Measurements from ENCODE around the gene SLC39A7. TPM values are rescaled to one million over a fixed set of nuclear protein-coding genes. Genes with fewer than 3 reads are reported as not detected.
"Not testable (repeated sequence)": the region's sequence is repeated elsewhere in the genome, so short reads cannot be mapped to it uniquely, and the experiment has no call there.

Gene SLC39A7
- total and polyA plus RNA-seq, 11 donors, result 39.9 to 197 (median 55.3) TPM

DNA sequence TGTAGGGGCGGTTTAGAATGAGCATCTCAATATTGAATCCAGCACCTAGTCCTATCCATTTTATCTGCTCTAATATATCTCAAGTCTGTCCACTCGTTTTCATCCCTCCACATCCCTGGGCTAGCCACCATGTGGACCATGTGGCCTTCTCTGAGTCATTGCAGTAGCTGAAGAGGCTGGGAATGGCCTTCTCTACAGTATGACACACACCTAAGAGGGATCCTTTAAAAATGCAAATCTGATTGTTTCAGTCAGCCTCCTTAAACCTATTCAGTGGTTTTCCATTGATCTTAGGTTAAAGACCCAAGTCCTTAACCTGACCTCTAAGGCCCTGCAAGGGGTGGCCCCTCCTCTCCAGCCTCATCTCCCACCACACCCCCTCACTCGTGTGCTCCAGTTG is 17.0 kb downstream of the SLC39A7 start:
- Histone ChIP-seq H3K9me3 (no peaks in the 10 kb centered on the region), H3K27me3 (peaks cover 0 to 11% (median 0%) of the 10 kb centered on the region in 9 donors), H3K36me3 (no peaks in the 10 kb centered on the region), H3K4me1 (peaks cover 0 to 16% (median 10%) of the 10 kb centered on the region in 12 donors), H3K27ac (no peak overlapping the region), H3K4me3 (no peak overlapping the region)
- TF ChIP-seq, protein P1, sequence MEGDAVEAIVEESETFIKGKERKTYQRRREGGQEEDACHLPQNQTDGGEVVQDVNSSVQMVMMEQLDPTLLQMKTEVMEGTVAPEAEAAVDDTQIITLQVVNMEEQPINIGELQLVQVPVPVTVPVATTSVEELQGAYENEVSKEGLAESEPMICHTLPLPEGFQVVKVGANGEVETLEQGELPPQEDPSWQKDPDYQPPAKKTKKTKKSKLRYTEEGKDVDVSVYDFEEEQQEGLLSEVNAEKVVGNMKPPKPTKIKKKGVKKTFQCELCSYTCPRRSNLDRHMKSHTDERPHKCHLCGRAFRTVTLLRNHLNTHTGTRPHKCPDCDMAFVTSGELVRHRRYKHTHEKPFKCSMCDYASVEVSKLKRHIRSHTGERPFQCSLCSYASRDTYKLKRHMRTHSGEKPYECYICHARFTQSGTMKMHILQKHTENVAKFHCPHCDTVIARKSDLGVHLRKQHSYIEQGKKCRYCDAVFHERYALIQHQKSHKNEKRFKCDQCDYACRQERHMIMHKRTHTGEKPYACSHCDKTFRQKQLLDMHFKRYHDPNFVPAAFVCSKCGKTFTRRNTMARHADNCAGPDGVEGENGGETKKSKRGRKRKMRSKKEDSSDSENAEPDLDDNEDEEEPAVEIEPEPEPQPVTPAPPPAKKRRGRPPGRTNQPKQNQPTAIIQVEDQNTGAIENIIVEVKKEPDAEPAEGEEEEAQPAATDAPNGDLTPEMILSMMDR (IDR thresholded peaks at IDR 0.05), result no peak
- intact Hi-C loops (cut with DNase I), result no loop called here
- DNase-seq (no peak), ATAC-seq (no peak)
- 59 to 68% (median 63%) methylated on average over 3 of the region's 3 CpGs for WGBS, 4 donors

- H3K4me3 ChIP-seq; H3K9me3 ChIP-seq; H3K4me1 ChIP-seq; H3K27ac ChIP-seq; DNase-seq; H3K36me3 ChIP-seq; ATAC-seq; intact Hi-C loops (cut with DNase I): not testable (repeated sequence)
- 32 to 44% (median 41%) methylated on average over 14 of the region's 14 CpGs for WGBS, 4 donors
- peaks cover 0 to 34% (median 11%) of the 10 kb centered on the region in 9 donors for H3K27me3 ChIP-seq
Observed at GRCh38 chr6:33226503-33227120, 25.9 kb downstream of the SLC39A7 start.

GRCh38 chr6:33235221-33235634 is 34.6 kb downstream of the SLC39A7 start:
- no peak for DNase-seq
- 10 to 18% (median 15%) methylated on average over 6 of the region's 6 CpGs for WGBS, 4 donors
- no peaks in the 10 kb centered on the region for H3K9me3 ChIP-seq
- no peak overlapping the region for H3K4me3 ChIP-seq
- no peaks in the 10 kb centered on the region for H3K4me1 ChIP-seq
- ATAC-seq, result no peak
- peaks cover 0 to 36% (median 6%) of the 10 kb centered on the region in 9 donors for H3K27me3 ChIP-seq
- H3K27ac ChIP-seq, result no peak overlapping the region
- intact Hi-C loops (cut with DNase I), result loop anchor here in 1 of 10 donors (5.0 kb wide), 1 partner anchor 128 kb away; no protein-coding TSS in a partner anchor
- H3K36me3 ChIP-seq, result no peaks in the 10 kb centered on the region
- no peak for TF ChIP-seq POLR2A (IDR thresholded peaks at IDR 0.05)
- TF ChIP-seq, protein P1 (IDR thresholded peaks at IDR 0.05), result no peak

- Histone ChIP-seq H3K27me3 (peaks cover 0 to 40% (median 13%) of the 10 kb centered on the region in 9 donors), H3K27ac (no peak overlapping the region), H3K4me1 (no peaks in the 10 kb centered on the region), H3K36me3 (no peaks in the 10 kb centered on the region), H3K4me3 (no peak overlapping the region), H3K9me3 (no peaks in the 10 kb centered on the region)
- TF ChIP-seq, protein P1 (IDR thresholded peaks at IDR 0.05), result no peak
- TF ChIP-seq POLR2A (IDR thresholded peaks at IDR 0.05), result no peak
- intact Hi-C loops (cut with DNase I), result loop anchor here in 1 of 10 donors (5.0 kb wide), 1 partner anchor 129 kb away; no protein-coding TSS in a partner anchor
- ATAC-seq, result no peak
- DNase-seq, result no peak
Observed at GRCh38 chr6:33236328-33236727, 35.7 kb downstream of the SLC39A7 start.

- ATAC-seq (no peak), DNase-seq (no peak)
- Histone ChIP-seq H3K27ac (no peak overlapping the region), H3K36me3 (no peaks in the 10 kb centered on the region), H3K9me3 (no peaks in the 10 kb centered on the region), H3K4me1 (no peaks in the 10 kb centered on the region), H3K4me3 (no peak overlapping the region), H3K27me3 (peaks cover 0 to 42% (median 13%) of the 10 kb centered on the region in 9 donors)
- TF ChIP-seq, protein P1 (IDR thresholded peaks at IDR 0.05), result no peak
- no peak for TF ChIP-seq POLR2A (IDR thresholded peaks at IDR 0.05)
- 85 to 88% (median 87%) methylated on average over 6 of the region's 6 CpGs for WGBS, 4 donors
- intact Hi-C loops (cut with DNase I), result loop anchor here in 1 of 10 donors (5.0 kb wide), 1 partner anchor 130 kb away; no protein-coding TSS in a partner anchor
Observed at GRCh38 chr6:33236852-33237251, 36.2 kb downstream of the SLC39A7 start.
